ENCODE results near the gene SDK1. TPM values are rescaled to one million over a fixed set of nuclear protein-coding genes. Genes with fewer than 3 reads are reported as not detected.

The SDK1 gene
- total and polyA plus RNA-seq, 2 of the 8 experiments (the other 6 are each of a cell fraction or from before 2014, with no cell fraction given), result 3.3 to 7.2 TPM

- H3K4me3 ChIP-seq (ENCODE audit: extremely low read depth in 1 of 4, insufficient read depth in 2 of 4, low read depth in 3 of 4, low read length in 4 of 4), result peak overlapping the region in 1 of 4 experiments; percentile 20; a peak in 1 of 8 replicates
These were observed 843.9 kb downstream of the SDK1 start for GRCh38 chr7:4144811-4145510.

More at GRCh38 chr7:4144811-4145510, 843.9 kb downstream of the SDK1 start:
- H2BK12ac ChIP-seq (ENCODE audit: low read depth, low read length), result peak overlapping the region; percentile 75; the same call in 1 of the 2 replicates
- WGBS, 2 experiments (ENCODE audit: extremely low coverage in 1 of 2, insufficient coverage in 1 of 2, insufficient read length in 1 of 2, insufficient replicate concordance in 2 of 2, low coverage in 1 of 2, low lambda C conversion rate in 2 of 2, missing lambda C conversion rate in 1 of 2), result 55% methylated on average over 25 of the region's 25 CpGs; no CpG with 5 or more reads in 1 of the 2 experiments
- FAIRE-seq (no peak), DNase-seq (ENCODE audit: low read depth in 1 of 2, low spot score in 2 of 2) (peak in 1 of 2 experiments; percentile 68)
- no peak overlapping the region for H3K23ac ChIP-seq (ENCODE audit: insufficient read length)
- no peak overlapping the region for H2BK15ac ChIP-seq (ENCODE audit: low read length)
- CTCF ChIA-PET (ENCODE audit: partially characterized antibody), result interaction anchor here (0.9 to 2.4 kb wide), 8 partner anchors 9 to 153 kb away, joined by 3 to 10 read pairs (median 6); no protein-coding TSS in a partner anchor
- peak overlapping the region; percentile 77 for H4K8ac ChIP-seq (ENCODE audit: extremely low read depth, insufficient read depth, low read length)
- H4K91ac ChIP-seq (replicated peaks; ENCODE audit: insufficient read length, low read length), result peak overlapping the region; percentile 20
- H3K56ac ChIP-seq (replicated peaks; ENCODE audit: insufficient read length, low read depth, low read length), result no peak overlapping the region
- no peaks in the 10 kb centered on the region for H3K23me2 ChIP-seq (ENCODE audit: low read depth, low read length)
- H2BK5ac ChIP-seq (ENCODE audit: low read depth, low read length), result 0 out of 2 replicates have a peak overlapping the region, but pooled peaks have one; percentile 66
- peak overlapping the region; percentile 83; the same call in 1 of the 2 replicates for H3K18ac ChIP-seq (ENCODE audit: extremely low read depth, low read length)
- H4K5ac ChIP-seq (ENCODE audit: insufficient read length, low read depth, low read length), result no peak overlapping the region
- H3K9me3 ChIP-seq (ENCODE audit: insufficient read depth in 2 of 2, low read depth in 1 of 2, low read length in 1 of 2), result no peaks in the 10 kb centered on the region
- peak overlapping the region; percentile 34 to 40; a peak in 2 of 4 replicates for H3K4me2 ChIP-seq (ENCODE audit: insufficient read depth in 1 of 2, low read depth in 2 of 2, low read length in 2 of 2)
- TF ChIP-seq E2F6 (IDR thresholded peaks at IDR 0.05) (0 out of 2 replicates have a peak, but pooled peaks have one; percentile 16), TBP (IDR thresholded peaks at IDR 0.05; ENCODE audit: low read depth, low read length) (no peak)
- peak overlapping the region; percentile 1; the same call in 1 of the 2 replicates for H2AFZ ChIP-seq (ENCODE audit: low read length)
- H3K27me3 ChIP-seq (replicated peaks in 1 of 4; ENCODE audit: control insufficient read depth in 3 of 4, extremely low read depth in 1 of 4, insufficient read depth in 3 of 4, low read length in 3 of 4), result no peaks in the 10 kb centered on the region
- no peak overlapping the region for H3K9ac ChIP-seq (replicated peaks in 1 of 4; ENCODE audit: extremely low read depth in 1 of 4, low read depth in 3 of 4, low read length in 3 of 4)
- H2BK120ac ChIP-seq (replicated peaks; ENCODE audit: low read depth, low read length), result no peak overlapping the region
- H3K4me1 ChIP-seq (replicated peaks in 1 of 4; ENCODE audit: control insufficient read depth in 3 of 4, insufficient read depth in 4 of 4, low read length in 3 of 4), result peaks cover 0 to 33% (median 17%) of the 10 kb centered on the region in 4 experiments; a peak in 6 of 7 replicates
- H3K79me1 ChIP-seq (ENCODE audit: low read depth, low read length), result no peaks in the 10 kb centered on the region
- no peaks in the 10 kb centered on the region for H3K36me3 ChIP-seq (ENCODE audit: control insufficient read depth in 2 of 4, insufficient read depth in 4 of 4, low read length in 3 of 4)
- no peak overlapping the region for H2BK20ac ChIP-seq (ENCODE audit: low read length)
- no peak overlapping the region for H2AK5ac ChIP-seq (ENCODE audit: low read depth, low read length)
- no peak overlapping the region for H3K27ac ChIP-seq (ENCODE audit: low read depth, low read length)
- no peak overlapping the region for H3K14ac ChIP-seq (ENCODE audit: insufficient read length)
- no peaks in the 10 kb centered on the region for H4K20me1 ChIP-seq (replicated peaks in 1 of 2; ENCODE audit: control insufficient read depth in 1 of 2, insufficient read depth in 2 of 2, low read length in 2 of 2)
- H3K4ac ChIP-seq (replicated peaks; ENCODE audit: insufficient read length, low read depth, low read length), result peak overlapping the region; percentile 19
- POLR2A ChIA-PET (ENCODE audit: partially characterized antibody), result interaction anchor here (0.9 to 2.2 kb wide), 2 partner anchors 10 to 13 kb away, joined by 3 to 6 read pairs; no protein-coding TSS in a partner anchor
- no peaks in the 10 kb centered on the region for H3K79me2 ChIP-seq (ENCODE audit: control insufficient read depth in 1 of 2, insufficient read depth in 2 of 2, low read length in 2 of 2)
